HG03196 (cell line): ENCODE data around the gene THRAP3.
"Not testable (repeated sequence)": the region's sequence is repeated elsewhere in the genome, so short reads cannot be mapped to it uniquely, and the experiment has no call there.

Experiments used
- ATAC-seq: cut with Tn5 transposase; IDR thresholded peaks from one replicate; pipeline ENCODE4 v1.9.1; 2021; ENCODE audit not compliant: unreplicated experiment

Gene THRAP3

GRCh38 chr1:36247538-36247937, 23.3 kb downstream of the THRAP3 start:
- no peak for ATAC-seq

- no peak for ATAC-seq
Measured at GRCh38 chr1:36248250-36248894, 24.1 kb downstream of the THRAP3 start.

GRCh38 chr1:36251794-36252481, 27.7 kb downstream of the THRAP3 start:
- no peak for ATAC-seq

GRCh38 chr1:36252482-36252824, 28.2 kb downstream of the THRAP3 start:
- ATAC-seq = not testable (repeated sequence)

GRCh38 chr1:36253161-36253862, 29.1 kb downstream of the THRAP3 start:
- no peak for ATAC-seq

- ATAC-seq = no peak
Measured at GRCh38 chr1:36256558-36257374, 32.5 kb downstream of the THRAP3 start.

GRCh38 chr1:36257375-36257767, 33.1 kb downstream of the THRAP3 start:
- no peak for ATAC-seq

GRCh38 chr1:36258960-36259344, 34.7 kb downstream of the THRAP3 start:
- ATAC-seq = no peak

- ATAC-seq = no peak
Measured at GRCh38 chr1:36268981-36269380, 44.7 kb downstream of the THRAP3 start.

- no peak for ATAC-seq
Measured at GRCh38 chr1:36269408-36269838, 45.2 kb downstream of the THRAP3 start.

GRCh38 chr1:36273024-36273423, 48.8 kb downstream of the THRAP3 start:
- ATAC-seq = no peak

GRCh38 chr1:36274201-36274600, 50.0 kb downstream of the THRAP3 start:
- ATAC-seq = no peak

GRCh38 chr1:36276688-36277087, 52.4 kb downstream of the THRAP3 start:
- no peak for ATAC-seq

- no peak for ATAC-seq
Measured at GRCh38 chr1:36279110-36279788, 55.0 kb downstream of the THRAP3 start.

GRCh38 chr1:36279789-36280296, 55.6 kb downstream of the THRAP3 start:
- no peak for ATAC-seq

- no peak for ATAC-seq
Measured at GRCh38 chr1:36284061-36284460, 59.8 kb downstream of the THRAP3 start.

GRCh38 chr1:36284517-36284916, 60.3 kb downstream of the THRAP3 start:
- ATAC-seq = no peak

GRCh38 chr1:36285443-36286101, 61.3 kb downstream of the THRAP3 start:
- peak; percentile 61 for ATAC-seq

- no peak for ATAC-seq
Measured at GRCh38 chr1:36286802-36287201, 62.6 kb downstream of the THRAP3 start.

- no peak for ATAC-seq
Measured at GRCh38 chr1:36287595-36287994, 63.4 kb downstream of the THRAP3 start.
